GM18526 (cell line): Measurements from ENCODE around the gene SMARCC2.
A peak's percentile ranks its signal among the peaks of the same experiment; 100 is the strongest.

Source experiments
- POLR2A ChIP-seq: IDR thresholded peaks from 3 replicates; pipeline ENCODE4 v1.6.1; 2011; ENCODE audit not compliant: insufficient read length; ENCODE audit errors: extremely low read depth

Gene SMARCC2

DNA sequence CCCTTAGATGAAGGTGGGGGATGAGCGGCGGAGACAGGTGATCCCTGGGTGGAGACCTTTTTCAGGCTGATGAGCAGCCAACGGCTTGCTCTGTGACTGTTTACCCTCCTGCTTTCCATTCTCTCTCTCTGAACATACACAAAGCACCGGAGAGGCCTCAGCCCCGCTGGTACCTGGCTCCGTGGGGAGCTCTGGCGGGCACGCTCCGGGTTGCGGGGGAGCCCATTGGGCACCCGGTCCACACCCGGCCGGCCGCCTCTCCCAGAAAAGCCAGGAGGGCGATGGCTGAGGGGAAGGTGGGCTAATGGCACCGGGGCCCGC, 545 bp downstream of the SMARCC2 start:
- no peak for TF ChIP-seq POLR2A

DNA sequence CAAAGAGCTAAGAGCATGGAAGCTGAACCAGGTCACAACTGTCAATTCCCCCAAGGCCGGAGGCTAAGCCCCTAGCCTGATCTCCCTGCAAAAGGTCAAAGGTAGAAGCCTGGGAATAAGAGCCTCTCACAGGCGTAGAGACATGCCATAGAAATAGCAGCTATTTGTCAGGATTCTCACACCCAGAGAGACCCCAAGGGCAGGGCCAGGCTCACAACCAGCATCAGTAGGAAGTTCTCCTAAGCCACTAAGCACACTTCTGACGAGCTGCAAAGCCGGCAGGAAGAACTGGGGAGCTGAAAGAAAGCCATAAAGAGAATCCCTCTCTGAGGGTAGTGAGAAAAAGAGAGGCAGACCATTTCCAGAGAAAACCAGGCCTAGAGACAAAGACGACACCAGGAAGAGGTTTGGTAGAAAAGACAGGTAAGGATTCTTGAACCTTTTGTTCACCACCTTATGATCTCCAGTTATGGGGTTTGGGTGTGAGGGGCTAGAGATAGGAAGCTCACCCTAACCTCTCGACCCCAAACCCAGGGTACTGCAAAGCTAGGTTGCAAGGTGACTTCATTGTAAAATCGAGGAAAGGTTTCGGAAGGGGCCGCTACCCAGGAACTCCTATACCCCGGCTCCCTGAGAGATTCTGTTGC, 1.0 kb downstream of the SMARCC2 start:
- no peak for TF ChIP-seq POLR2A

- TF ChIP-seq POLR2A, result no peak
Measured at GRCh38 chr12:56186957-56187356, 2.3 kb downstream of the SMARCC2 start.

DNA sequence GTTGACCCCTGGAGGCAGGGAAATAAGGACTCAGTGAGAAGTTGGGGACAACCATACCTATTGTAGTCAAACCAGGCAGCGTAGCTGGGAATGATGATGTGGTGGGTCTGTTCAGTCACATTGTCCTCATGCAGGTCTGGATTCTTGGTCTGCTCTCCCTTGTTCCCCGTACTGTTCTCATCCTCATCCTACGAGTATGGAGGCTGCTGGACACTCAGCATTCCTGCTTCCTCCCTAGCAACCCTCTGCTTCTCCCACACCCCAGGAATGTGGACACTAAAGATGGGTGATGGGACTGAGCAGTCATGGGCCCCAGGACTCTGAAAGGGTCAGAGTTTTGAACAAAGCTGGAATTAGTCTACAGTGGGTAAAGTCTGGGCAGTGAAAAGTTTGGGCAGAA, 10.9 kb downstream of the SMARCC2 start:
- TF ChIP-seq POLR2A, result no peak

- no peak for TF ChIP-seq POLR2A
Measured at GRCh38 chr12:56172839-56173238, 16.4 kb downstream of the SMARCC2 start.

GRCh38 chr12:56169229-56169759, 20.0 kb downstream of the SMARCC2 start:
- no peak for TF ChIP-seq POLR2A

- peak; percentile 13 for TF ChIP-seq POLR2A
Measured at GRCh38 chr12:56165369-56165768, 23.9 kb downstream of the SMARCC2 start.

DNA sequence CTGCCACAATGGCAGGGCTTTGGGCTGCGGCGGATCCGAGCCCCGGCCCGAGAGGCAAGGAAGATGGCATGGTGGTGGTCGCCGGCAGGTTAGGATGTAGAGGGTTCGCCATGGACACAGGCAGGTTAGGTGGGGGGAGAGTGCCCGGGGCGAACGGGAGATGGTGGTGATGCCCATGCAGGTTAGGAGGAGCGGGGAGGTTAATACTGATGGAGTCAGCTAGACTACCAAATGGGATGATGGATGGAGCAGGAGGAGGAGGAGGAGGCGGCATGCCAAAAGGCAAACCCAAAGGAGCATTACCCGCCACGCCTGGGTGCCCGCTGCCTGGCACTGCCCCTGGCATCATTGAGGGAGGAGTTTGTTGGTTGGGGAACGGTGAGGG, 24.9 kb downstream of the SMARCC2 start:
- TF ChIP-seq POLR2A, result peak; percentile 16

DNA sequence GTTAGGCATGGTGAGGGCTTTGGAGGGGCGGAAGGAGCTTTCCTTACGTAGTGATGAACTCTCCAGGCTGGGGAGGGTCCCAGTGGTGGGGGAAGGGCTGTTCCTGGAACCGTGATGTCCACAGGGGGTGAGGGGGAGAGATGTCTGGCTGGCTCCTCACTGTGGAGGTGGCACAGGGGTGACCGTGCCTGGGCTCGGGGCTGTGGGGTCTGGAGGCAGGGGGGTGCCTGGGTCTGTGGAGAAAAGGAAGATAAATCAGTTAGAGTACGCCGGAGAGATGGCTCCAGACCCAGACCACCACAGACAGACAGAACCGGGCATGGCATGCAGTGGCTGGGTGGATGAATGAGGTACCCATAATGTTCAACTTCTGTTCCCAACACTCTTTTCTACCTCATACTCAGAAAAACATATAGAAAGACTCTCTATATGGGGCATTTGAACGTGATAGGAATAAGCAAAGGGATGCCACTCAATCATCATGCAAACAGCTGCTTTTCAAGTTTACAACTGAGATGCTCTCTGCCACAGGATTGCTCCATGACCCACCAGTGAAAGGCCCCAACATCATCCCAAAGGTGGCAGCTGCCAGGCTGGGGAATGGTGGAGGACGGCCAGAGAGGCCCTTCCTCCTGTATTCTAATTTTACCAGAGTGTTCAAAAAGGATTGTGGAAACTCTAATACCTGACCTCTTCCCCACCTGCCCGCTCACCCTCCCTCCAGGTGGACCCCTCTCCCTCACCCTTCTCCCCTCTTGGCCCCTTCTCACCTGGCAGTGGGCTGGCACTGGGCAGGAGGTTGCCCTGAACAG, 25.5 kb downstream of the SMARCC2 start:
- no peak for TF ChIP-seq POLR2A

- no peak for TF ChIP-seq POLR2A
Measured at GRCh38 chr12:56162468-56163290, 26.6 kb downstream of the SMARCC2 start.

GRCh38 chr12:56161690-56162351, 27.5 kb downstream of the SMARCC2 start:
- no peak for TF ChIP-seq POLR2A

- TF ChIP-seq POLR2A, result peak; percentile 6
Measured at GRCh38 chr12:56160894-56161689, 28.2 kb downstream of the SMARCC2 start.

GRCh38 chr12:56160193-56160763, 29.0 kb downstream of the SMARCC2 start:
- TF ChIP-seq POLR2A, result no peak
